GM23338 (cell line): ENCODE measurements around the gene CDH5. TPM values are rescaled to one million over a fixed set of nuclear protein-coding genes. Genes with fewer than 3 reads are reported as not detected.

Source experiments
- ATAC-seq: fragments of 200-7000 bp; cut with Tn5 transposase; 3 replicates; pipeline ENCODE4 v1.9.1; 2020
- DNase-seq: peaks from one replicate; pipeline ENCODE4 v3.0.0-alpha.2; 2015; ENCODE audit warnings: low spot score
- H2AFZ ChIP-seq: fragments of 200-600 bp; sonication (generic); 2 replicates; pipeline ENCODE4 v1.8.0; 2016; ENCODE audit warnings: antibody characterized with exemption, mild to moderate bottlenecking, moderate library complexity
- H3F3A ChIP-seq: fragments of 200-600 bp; sonication (generic); replicated peaks from 2 replicates; pipeline ENCODE4 v1.8.0; 2017; ENCODE audit warnings: antibody characterized with exemption, mixed run types, low read depth
- H3K27ac ChIP-seq: fragments of 200-600 bp; sonication (generic); 2 replicates; pipeline ENCODE4 v1.6.1; 2016; ENCODE audit warnings: low read depth
- H3K27me3 ChIP-seq: fragments of 200-600 bp; sonication (generic); 2 replicates; pipeline ENCODE4 v1.8.0; 2016; ENCODE audit warnings: mild to moderate bottlenecking, mixed run types, moderate library complexity; ENCODE audit not compliant: insufficient read depth
- H3K36me3 ChIP-seq: fragments of 200-600 bp; sonication (generic); 2 replicates; pipeline ENCODE4 v1.8.0; 2016; ENCODE audit warnings: mild to moderate bottlenecking; ENCODE audit not compliant: insufficient read depth
- H3K4me1 ChIP-seq: fragments of 200-600 bp; sonication (generic); 2 replicates; pipeline ENCODE4 v1.8.0; 2016; ENCODE audit warnings: mild to moderate bottlenecking, moderate library complexity; ENCODE audit not compliant: insufficient read depth
- H3K4me2 ChIP-seq: fragments of 200-600 bp; sonication (generic); 2 replicates; pipeline ENCODE4 v1.7.1; 2017; ENCODE audit warnings: mixed run types
- H3K4me3 ChIP-seq: fragments of 200-600 bp; sonication (generic); 2 replicates; pipeline ENCODE4 v1.6.1; 2016; ENCODE audit warnings: mixed run types
- H3K79me2 ChIP-seq: fragments of 200-600 bp; sonication (generic); replicated peaks from 2 replicates; pipeline ENCODE4 v1.8.0; 2017; ENCODE audit warnings: mild to moderate bottlenecking; ENCODE audit not compliant: insufficient read depth
- H3K9me2 ChIP-seq: fragments of 200-600 bp; sonication (generic); 2 replicates; pipeline ENCODE4 v1.8.0; 2017; ENCODE audit not compliant: insufficient read depth
- H4K20me1 ChIP-seq: fragments of 200-600 bp; sonication (generic); replicated peaks from 2 replicates; pipeline ENCODE4 v1.8.0; 2017; ENCODE audit warnings: mild to moderate bottlenecking; ENCODE audit not compliant: insufficient read depth
- H3K27ac Mint-ChIP-seq: 2 replicates; pipeline ENCODE4 v1.8.0; 2020; ENCODE audit warnings: inconsistent platforms, mild to moderate bottlenecking, moderate library complexity, mixed read lengths
- H3K27me3 Mint-ChIP-seq: 3 replicates; pipeline ENCODE4 v1.8.0; 2022; ENCODE audit warnings: low read depth, mild to moderate bottlenecking, moderate library complexity, mixed read lengths, inconsistent platforms; ENCODE audit not compliant: insufficient read depth, poor library complexity
- H3K36me3 Mint-ChIP-seq: 3 replicates; pipeline ENCODE4 v1.8.0; 2021; ENCODE audit warnings: low read depth, mild to moderate bottlenecking, inconsistent platforms, moderate library complexity, mixed read lengths
- H3K4me1 Mint-ChIP-seq: 3 replicates; pipeline ENCODE4 v1.8.0; 2020; ENCODE audit warnings: mild to moderate bottlenecking, inconsistent platforms, mixed read lengths
- H3K4me3 Mint-ChIP-seq: 3 replicates; pipeline ENCODE4 v1.8.0; 2021; ENCODE audit warnings: moderate library complexity, mild to moderate bottlenecking, inconsistent platforms, mixed read lengths
- H3K9me3 Mint-ChIP-seq: 3 replicates; pipeline ENCODE4 v1.8.0; 2020; ENCODE audit warnings: moderate library complexity, mild to moderate bottlenecking, inconsistent platforms, mixed read lengths
- CREB1 ChIP-seq: fragments of 250-450 bp; sonication (Bioruptor Pico); IDR thresholded peaks from 2 replicates; pipeline ENCODE4 v1.5.0; 2020; ENCODE audit warnings: low read depth, mild to moderate bottlenecking, moderate library complexity
- CTCF ChIP-seq, 2 experiments: fragments of 200-600 bp in 1 of 2; sonication (generic) in 1 of 2; conservative IDR thresholded peaks; 2 replicates each; pipeline versions ENCODE4 v1.5.1 to v1.6.1; 2016 to 2017; ENCODE audit warnings: antibody characterized with exemption in 2 of 2, low read depth in 2 of 2, mild to moderate bottlenecking in 2 of 2, moderate library complexity in 1 of 2
- ETS1 ChIP-seq: IDR thresholded peaks from 2 replicates; pipeline ENCODE4 v1.6.1; 2016; ENCODE audit warnings: antibody characterized with exemption
- EZH2 ChIP-seq: fragments of 200-600 bp; sonication (generic); IDR thresholded peaks from one replicate; pipeline ENCODE4 v1.8.0; 2017; ENCODE audit warnings: antibody characterized with exemption, mild to moderate bottlenecking, low read depth; ENCODE audit not compliant: unreplicated experiment
- EZH2phosphoT487 ChIP-seq: fragments of 200-600 bp; sonication (generic); IDR thresholded peaks from one replicate; pipeline ENCODE4 v1.8.1; 2018; ENCODE audit warnings: antibody characterized with exemption; ENCODE audit not compliant: unreplicated experiment
- JUNB ChIP-seq: IDR thresholded peaks from one replicate; pipeline ENCODE4 v1.6.1; 2016; ENCODE audit warnings: antibody characterized with exemption; ENCODE audit not compliant: unreplicated experiment
- NANOG ChIP-seq: IDR thresholded peaks from 2 replicates; pipeline ENCODE4 v1.6.1; 2016; ENCODE audit warnings: antibody characterized with exemption, borderline replicate concordance
- POLR2AphosphoS5 ChIP-seq: IDR thresholded peaks from 2 replicates; pipeline ENCODE4 v1.6.1; 2016; ENCODE audit warnings: antibody characterized with exemption, low read depth
- REST ChIP-seq: IDR thresholded peaks from one replicate; pipeline ENCODE4 v1.6.1; 2018; ENCODE audit warnings: antibody characterized with exemption; ENCODE audit not compliant: unreplicated experiment
- STAT1 ChIP-seq: IDR thresholded peaks from one replicate; pipeline ENCODE4 v1.6.1; 2016; ENCODE audit warnings: antibody characterized with exemption; ENCODE audit not compliant: unreplicated experiment
- ZNF114 ChIP-seq: fragments of 250-450 bp; sonication (Bioruptor Pico); IDR thresholded peaks from 2 replicates; pipeline ENCODE4 v1.5.0; 2020; ENCODE audit warnings: mild to moderate bottlenecking, moderate library complexity
- ZNF331 ChIP-seq: fragments of 250-450 bp; sonication (Bioruptor Pico); IDR thresholded peaks from 2 replicates; pipeline ENCODE4 v1.5.0; 2020; ENCODE audit warnings: low read depth, mild to moderate bottlenecking, moderate library complexity
- polyA plus RNA-seq: library from polyadenylated mRNA; unstranded; fragments of >200 nt; fragmentation: Nextera tagmentation; extraction: Ambion mirVana; gene quantifications from 2 replicates; pipeline ENCODE4 v1.2.1, GENCODE V29; 2016
- total RNA-seq: library from RNA; depleted of rRNA; stranded (reverse); fragments of >200 nt; shearing (Covaris generic); gene quantifications from 2 replicates; pipeline ENCODE4 v1.2.3, GENCODE V29; 2014

CDH5 gene
- total and polyA plus RNA-seq, 2 experiments from 2014 or later: 0.18 TPM; not detected in 1

DNA sequence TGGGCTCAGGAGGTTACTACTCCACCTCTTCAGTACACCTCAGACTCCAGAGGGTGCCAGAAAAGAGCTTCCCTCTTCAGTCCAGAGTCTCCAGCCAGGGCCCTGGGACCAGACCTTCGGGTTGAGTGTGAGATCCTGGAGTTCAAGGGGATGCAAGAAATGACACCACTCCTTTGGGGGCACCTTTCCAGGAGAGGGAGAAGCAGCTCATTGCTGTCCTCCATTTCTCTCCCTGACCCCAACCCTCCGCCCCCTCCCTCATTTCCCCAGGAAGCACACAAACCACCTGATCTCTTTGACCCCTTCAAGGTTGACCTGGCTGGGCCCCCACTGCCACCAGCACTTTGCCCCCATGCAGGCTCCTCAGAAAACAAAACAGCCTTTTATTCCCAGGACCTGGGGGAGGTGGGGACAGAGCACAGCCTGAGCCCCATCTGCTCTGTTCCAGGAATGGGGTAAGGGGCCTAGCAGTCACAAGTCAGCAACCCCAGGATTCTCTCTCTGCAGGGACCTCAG is 21.4 kb downstream of the CDH5 start (continued):
- no peak for TF ChIP-seq JUNB
- no peak for TF ChIP-seq REST
- TF ChIP-seq ZNF331 (CRISPR knock-in tag): no peak
- no peak for TF ChIP-seq ETS1
- TF ChIP-seq STAT1: no peak
- TF ChIP-seq EZH2phosphoT487: no peak
- TF ChIP-seq POLR2AphosphoS5: no peak
- TF ChIP-seq NANOG: no peak
- no peak for TF ChIP-seq CREB1 (CRISPR knock-in tag)
- TF ChIP-seq CTCF (conservative IDR thresholded peaks at IDR 0.05; ENCODE audit: low read depth in 2 of 2): no peak
- no peak for TF ChIP-seq EZH2

GRCh38 chr16:66388350-66389139 is 22.1 kb downstream of the CDH5 start:
- no peaks in the 10 kb centered on the region; the same call in 2 of the 3 replicates for H3K9me3 Mint-ChIP-seq
- Histone ChIP-seq H3K4me1 (no peaks in the 10 kb centered on the region), H3K79me2 (no peaks in the 10 kb centered on the region), H2AFZ (no peak overlapping the region), H3K9me2 (no peaks in the 10 kb centered on the region), H3K4me2 (no peak overlapping the region), H3K27me3 (no peaks in the 10 kb centered on the region), H3F3A (no peaks in the 10 kb centered on the region), H3K4me3 (no peak overlapping the region), H3K27ac (no peak overlapping the region), H3K36me3 (no peaks in the 10 kb centered on the region), H4K20me1 (no peaks in the 10 kb centered on the region)
- no peak for DNase-seq
- H3K36me3 Mint-ChIP-seq: no peaks in the 10 kb centered on the region
- no peak overlapping the region for H3K27ac Mint-ChIP-seq
- H3K4me3 Mint-ChIP-seq: no peak overlapping the region
- H3K27me3 Mint-ChIP-seq: peaks cover 9% of the 10 kb centered on the region
- no peak for ATAC-seq
- H3K4me1 Mint-ChIP-seq: 0 out of 3 replicates have a peak, but pooled peaks cover under 1% of the 10 kb centered on the region
- TF ChIP-seq EZH2phosphoT487 (no peak), POLR2AphosphoS5 (no peak), CREB1 (CRISPR knock-in tag) (no peak), REST (no peak), ZNF331 (CRISPR knock-in tag) (no peak), STAT1 (no peak), EZH2 (no peak), ZNF114 (no peak)
